ENCODE results near the gene PYDC2.
"Not testable (repeated sequence)": the region's sequence is repeated elsewhere in the genome, so short reads cannot be mapped to it uniquely, and the experiment has no call there.

PYDC2 gene

GRCh38 chr3:191470080-191470479 is 9.1 kb downstream of the PYDC2 start:
- DNase-seq (ENCODE audit: low read depth in 2 of 2) = no peak

GRCh38 chr3:191470545-191470944 is 9.6 kb downstream of the PYDC2 start:
- DNase-seq (ENCODE audit: low read depth in 2 of 2) = no peak

- DNase-seq (ENCODE audit: low read depth in 2 of 2) = no peak
These were observed 12.8 kb downstream of the PYDC2 start for GRCh38 chr3:191473661-191474198.

- DNase-seq (ENCODE audit: low read depth in 2 of 2) = no peak
These were observed 15.3 kb downstream of the PYDC2 start for GRCh38 chr3:191476066-191476772.

GRCh38 chr3:191483994-191484393 is 23.0 kb downstream of the PYDC2 start:
- DNase-seq (ENCODE audit: low read depth in 2 of 2) = not testable (repeated sequence)

GRCh38 chr3:191484461-191484860 is 23.5 kb downstream of the PYDC2 start:
- DNase-seq (ENCODE audit: low read depth in 2 of 2) = no peak

GRCh38 chr3:191492601-191493000 is 31.6 kb downstream of the PYDC2 start:
- DNase-seq (ENCODE audit: low read depth in 2 of 2) = no peak

GRCh38 chr3:191493336-191493735 is 32.4 kb downstream of the PYDC2 start:
- no peak for DNase-seq (ENCODE audit: low read depth in 2 of 2)

GRCh38 chr3:191499307-191500080 is 38.5 kb downstream of the PYDC2 start:
- DNase-seq (ENCODE audit: low read depth in 2 of 2) = no peak

GRCh38 chr3:191500892-191501291 is 39.9 kb downstream of the PYDC2 start:
- DNase-seq (ENCODE audit: low read depth in 2 of 2) = no peak

- no peak for DNase-seq (ENCODE audit: low read depth in 2 of 2)
These were observed 41.6 kb downstream of the PYDC2 start for GRCh38 chr3:191502583-191502982.

- no peak for DNase-seq (ENCODE audit: low read depth in 2 of 2)
These were observed 48.1 kb downstream of the PYDC2 start for GRCh38 chr3:191509078-191509477.
